Subcutaneous adipose tissue (tissue), 4 donors: ENCODE data around the gene PAFAH1B2. TPM values are rescaled to one million over a fixed set of nuclear protein-coding genes. Genes with fewer than 3 reads are reported as not detected.

Experiments used
- CTCF ChIP-seq: fragments of 450-650 bp; IDR thresholded peaks from one replicate; pipeline ENCODE4 v1.5.1; 2016; ENCODE audit warnings: low read depth, mild to moderate bottlenecking, control low read depth, antibody characterized with exemption, moderate library complexity
- total RNA-seq, 4 donors: library from RNA; depleted of rRNA; stranded (reverse); fragments of >200 nt; gene quantifications; one replicate each; pipeline ENCODE4 v1.1.0, GENCODE V29; 2016

Gene PAFAH1B2
- total RNA-seq, 4 donors from 2014 or later: 69.7 to 119 (median 82.3) TPM

- TF ChIP-seq CTCF: no peak
Measured at GRCh38 chr11:117197006-117197405, 52.9 kb downstream of the PAFAH1B2 start.

- no peak for TF ChIP-seq CTCF
Measured at GRCh38 chr11:117197516-117198456, 53.7 kb downstream of the PAFAH1B2 start.

GRCh38 chr11:117198613-117199012, 54.5 kb downstream of the PAFAH1B2 start:
- no peak for TF ChIP-seq CTCF

GRCh38 chr11:117199053-117199915, 55.2 kb downstream of the PAFAH1B2 start, which contains the start of gene TAGLN:
TSS of gene TAGLN (plus strand) at chr11:117199370. CDS start at chr11:117203014, 3,644 bp downstream.
- no peak for TF ChIP-seq CTCF

- TF ChIP-seq CTCF: no peak
Measured at GRCh38 chr11:117199916-117200812, 56.1 kb downstream of the PAFAH1B2 start.

- TF ChIP-seq CTCF: no peak
Measured at GRCh38 chr11:117200813-117201657, 56.9 kb downstream of the PAFAH1B2 start.
